ENCODE data around the gene PLXNC1.

PLXNC1 gene

DNA sequence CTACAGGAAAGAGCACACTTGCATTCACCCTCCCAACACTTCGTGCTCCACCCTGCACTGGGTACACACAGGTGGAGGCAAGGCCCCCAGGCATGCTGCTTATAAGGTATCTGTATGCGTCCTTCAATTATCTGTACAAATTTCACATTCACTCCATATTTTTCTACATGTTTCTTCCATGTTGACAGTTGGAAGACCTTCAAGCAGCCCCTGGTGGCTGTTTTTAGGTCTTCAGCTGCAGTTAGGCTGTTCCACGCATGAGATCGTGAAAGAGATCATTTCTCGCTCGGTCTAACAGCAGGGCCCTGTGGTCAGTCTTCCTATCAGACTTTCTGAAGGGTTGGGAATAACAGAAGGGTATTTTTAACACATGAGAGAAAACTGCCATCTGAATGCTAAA lies 47.1 kb downstream of the PLXNC1 start:
- Mint-ChIP-seq H3K9me3 (peaks cover 0 to 23% of the 10 kb centered on the region in 2 donors), H3K27ac (no peak overlapping the region), H3K4me3 (no peak overlapping the region), H3K27me3 (no peaks in the 10 kb centered on the region), H3K4me1 (peaks cover 25% of the 10 kb centered on the region)
- no peak for ATAC-seq
- no peak for DNase-seq

DNA sequence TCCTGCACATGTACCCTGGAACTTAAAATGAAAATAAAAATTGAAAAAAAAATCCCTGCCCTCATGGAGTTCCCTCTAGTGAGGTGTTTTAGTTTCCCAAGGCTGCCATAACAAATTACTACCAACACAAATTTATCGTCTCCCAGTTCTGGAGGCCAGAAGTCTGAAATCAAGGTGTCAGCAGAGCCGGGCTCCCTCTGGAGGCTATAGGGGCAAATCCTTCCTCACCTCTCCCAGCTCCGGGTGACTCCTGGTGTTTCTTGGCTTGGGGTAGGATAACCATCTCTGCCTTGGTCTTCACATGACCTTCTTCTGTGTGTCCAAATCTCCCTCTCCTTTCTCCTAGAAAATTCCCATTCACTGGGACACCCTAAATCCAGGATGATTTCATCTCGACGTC lies 50.1 kb downstream of the PLXNC1 start:
- no peaks in the 10 kb centered on the region for H3K27me3 Mint-ChIP-seq
- H3K4me3 Mint-ChIP-seq = no peak overlapping the region
- ATAC-seq = no peak
- H3K4me1 Mint-ChIP-seq = peaks cover 30% of the 10 kb centered on the region
- peaks cover 0 to 5% of the 10 kb centered on the region in 2 donors for H3K9me3 Mint-ChIP-seq
- no peak overlapping the region for H3K27ac Mint-ChIP-seq
- no peak for DNase-seq

DNA sequence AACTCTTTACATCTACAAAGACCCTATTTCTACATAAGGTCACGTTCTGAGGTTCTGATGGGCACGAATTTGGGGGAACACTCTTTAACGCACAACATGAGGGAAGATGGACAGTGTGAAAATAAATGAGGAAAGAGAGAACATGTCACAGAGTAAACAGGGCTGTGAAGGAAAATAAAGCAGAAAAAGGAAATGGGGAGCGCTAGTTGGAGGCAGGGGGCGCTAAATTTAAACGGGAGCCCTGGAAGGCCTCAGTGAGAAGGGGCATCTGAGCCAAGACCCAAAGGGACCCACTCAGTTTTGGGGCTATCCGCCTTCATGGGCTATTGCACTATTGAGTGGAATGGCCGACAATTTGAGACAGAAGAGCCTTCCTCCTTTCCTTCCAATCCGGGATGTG lies 50.5 kb downstream of the PLXNC1 start:
- Mint-ChIP-seq H3K4me1 (peaks cover 31% of the 10 kb centered on the region), H3K27ac (no peak overlapping the region), H3K4me3 (no peak overlapping the region), H3K27me3 (no peaks in the 10 kb centered on the region), H3K9me3 (peaks cover 0 to under 1% of the 10 kb centered on the region in 2 donors)
- DNase-seq (no peak), ATAC-seq (no peak)

DNA sequence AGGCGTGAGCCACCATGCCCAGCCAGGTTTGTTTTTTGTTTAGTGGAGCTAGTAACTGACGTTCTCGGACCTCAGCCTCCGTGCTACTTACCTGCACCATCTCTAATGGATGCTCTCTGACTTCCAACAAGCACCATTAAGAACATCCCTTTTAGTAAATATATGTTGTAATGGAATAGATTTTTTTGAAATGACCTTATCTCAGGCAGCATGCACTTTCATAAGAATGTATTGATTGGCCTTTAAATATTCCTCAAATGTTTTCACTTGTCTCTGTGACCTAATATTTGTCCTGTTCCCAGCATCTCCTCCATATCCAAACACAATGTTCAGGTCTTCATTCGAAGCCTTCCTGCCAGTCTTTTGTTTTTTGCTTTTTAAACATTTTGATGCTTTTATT lies 51.7 kb downstream of the PLXNC1 start:
- Mint-ChIP-seq H3K27me3 (no peaks in the 10 kb centered on the region), H3K27ac (peak overlapping the region in 1 of 2 donors; percentile 45), H3K9me3 (no peaks in the 10 kb centered on the region), H3K4me1 (peaks cover 41% of the 10 kb centered on the region), H3K4me3 (no peak overlapping the region)
- DNase-seq (no peak), ATAC-seq (no peak)

DNA sequence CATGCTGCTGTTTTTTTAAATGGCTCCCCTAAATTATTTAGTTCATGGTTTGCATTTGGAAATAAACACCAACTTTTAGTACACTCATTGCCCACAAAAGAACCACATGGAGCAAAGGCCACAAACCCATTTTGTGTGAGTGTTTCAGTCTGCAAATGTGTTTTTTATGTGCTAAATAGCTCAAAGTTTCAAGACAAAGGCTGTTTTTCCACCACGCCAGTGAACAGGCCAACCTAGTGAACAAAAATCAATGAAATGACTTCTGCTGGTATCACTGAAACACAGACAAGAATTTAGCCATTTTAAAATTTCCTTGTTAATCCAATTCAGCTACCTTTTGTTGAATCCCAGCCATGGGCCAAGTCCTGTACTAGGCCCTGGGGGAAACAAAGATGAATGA lies 52.3 kb downstream of the PLXNC1 start:
- H3K4me3 Mint-ChIP-seq = no peak overlapping the region
- DNase-seq (no peak), ATAC-seq (no peak)
- no peaks in the 10 kb centered on the region for H3K9me3 Mint-ChIP-seq
- H3K4me1 Mint-ChIP-seq = peaks cover 40% of the 10 kb centered on the region
- H3K27me3 Mint-ChIP-seq = no peaks in the 10 kb centered on the region
- no peak overlapping the region for H3K27ac Mint-ChIP-seq

DNA sequence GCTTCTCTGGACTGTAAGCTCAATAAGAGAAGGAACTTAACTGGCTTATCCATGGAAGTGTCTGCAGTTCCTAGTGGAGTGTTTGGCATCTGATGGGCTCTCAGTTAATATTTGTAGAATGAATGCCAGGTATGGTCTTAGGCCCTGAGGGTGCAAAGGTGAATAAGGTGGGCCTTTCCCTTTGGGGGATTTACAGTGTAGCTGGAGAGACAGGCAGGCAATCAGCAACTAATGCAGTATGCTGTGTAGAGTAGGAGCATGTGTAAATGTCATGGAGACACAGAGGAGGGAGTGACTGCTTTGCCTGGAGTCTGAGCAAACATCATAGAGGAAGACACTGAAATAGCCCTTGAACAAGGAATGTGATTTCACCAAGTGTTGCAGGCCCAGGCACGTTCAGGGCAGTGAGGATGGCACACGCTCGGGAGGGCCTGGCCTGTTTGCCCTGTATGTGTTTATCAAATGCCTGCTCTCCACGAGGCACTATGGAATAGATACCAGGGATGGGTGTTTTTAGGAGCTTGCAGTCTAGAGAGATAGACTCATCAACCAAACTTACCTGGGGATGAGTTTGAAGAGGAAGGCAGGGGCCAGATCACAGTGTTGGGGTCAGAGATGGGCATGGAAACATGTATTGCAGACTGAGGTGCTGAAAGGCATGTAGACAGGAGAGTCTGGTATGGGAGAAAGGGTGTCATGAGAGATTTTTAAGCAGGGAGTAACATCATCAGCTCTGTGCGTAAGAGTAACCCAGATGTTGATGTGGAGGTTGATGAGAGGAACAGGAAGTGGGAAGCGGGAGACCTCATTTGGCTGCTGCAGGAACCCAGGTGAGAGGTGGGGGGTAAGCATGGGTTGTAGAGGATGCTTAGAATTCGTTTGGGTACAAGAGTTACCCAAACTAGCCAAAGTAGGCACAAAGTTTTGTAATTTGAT lies 54.1 kb downstream of the PLXNC1 start:
- no peaks in the 10 kb centered on the region for H3K27me3 Mint-ChIP-seq
- peak overlapping the region; percentile 30 to 49 for H3K4me3 Mint-ChIP-seq
- no peaks in the 10 kb centered on the region for H3K9me3 Mint-ChIP-seq
- ATAC-seq (peak; percentile 40), DNase-seq (no peak)
- H3K27ac Mint-ChIP-seq = peak overlapping the region in 1 of 2 donors; percentile 11
- H3K4me1 Mint-ChIP-seq = peaks cover 59% of the 10 kb centered on the region

DNA sequence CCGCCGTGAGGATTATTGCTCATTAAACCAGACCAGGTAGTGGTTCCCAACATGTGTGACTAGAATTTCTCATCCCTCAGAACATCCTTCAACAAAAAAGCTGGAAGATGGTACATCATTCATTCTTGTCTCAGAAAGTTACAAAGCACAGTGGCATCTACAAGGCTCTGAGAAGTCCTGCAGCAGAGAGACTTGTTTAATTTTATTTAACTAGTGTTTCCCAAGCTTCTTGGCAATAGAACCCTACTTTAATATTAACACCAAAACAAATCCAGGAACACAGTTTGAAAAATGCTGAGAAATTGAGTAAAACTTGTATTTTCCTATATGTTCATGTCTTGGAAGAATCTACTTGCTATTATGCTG lies 54.8 kb downstream of the PLXNC1 start:
- no peak overlapping the region for H3K27ac Mint-ChIP-seq
- DNase-seq (no peak), ATAC-seq (no peak)
- peaks cover 65% of the 10 kb centered on the region for H3K4me1 Mint-ChIP-seq
- H3K27me3 Mint-ChIP-seq = no peaks in the 10 kb centered on the region
- no peaks in the 10 kb centered on the region for H3K9me3 Mint-ChIP-seq
- H3K4me3 Mint-ChIP-seq = peak overlapping the region in 1 of 2 donors; percentile 49

DNA sequence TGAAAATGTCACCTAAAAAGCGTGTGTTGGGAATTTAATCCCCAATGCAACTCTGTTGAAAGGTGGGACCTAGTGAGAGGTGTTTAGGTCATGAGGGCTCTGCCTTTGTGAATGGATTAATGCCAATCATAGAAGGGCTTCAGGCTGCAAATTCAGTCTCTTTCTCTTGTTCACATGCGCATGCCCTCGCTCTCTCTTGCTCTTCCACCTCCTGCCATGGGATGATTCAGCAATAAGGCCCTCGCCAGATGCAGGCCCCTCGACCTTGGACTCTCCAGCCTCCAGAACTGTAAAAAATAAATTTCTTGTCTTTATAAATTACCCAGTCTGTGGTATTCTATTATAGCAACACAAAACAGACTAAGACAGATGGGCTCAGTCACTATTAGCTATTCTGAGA lies 55.4 kb downstream of the PLXNC1 start:
- ATAC-seq = no peak

DNA sequence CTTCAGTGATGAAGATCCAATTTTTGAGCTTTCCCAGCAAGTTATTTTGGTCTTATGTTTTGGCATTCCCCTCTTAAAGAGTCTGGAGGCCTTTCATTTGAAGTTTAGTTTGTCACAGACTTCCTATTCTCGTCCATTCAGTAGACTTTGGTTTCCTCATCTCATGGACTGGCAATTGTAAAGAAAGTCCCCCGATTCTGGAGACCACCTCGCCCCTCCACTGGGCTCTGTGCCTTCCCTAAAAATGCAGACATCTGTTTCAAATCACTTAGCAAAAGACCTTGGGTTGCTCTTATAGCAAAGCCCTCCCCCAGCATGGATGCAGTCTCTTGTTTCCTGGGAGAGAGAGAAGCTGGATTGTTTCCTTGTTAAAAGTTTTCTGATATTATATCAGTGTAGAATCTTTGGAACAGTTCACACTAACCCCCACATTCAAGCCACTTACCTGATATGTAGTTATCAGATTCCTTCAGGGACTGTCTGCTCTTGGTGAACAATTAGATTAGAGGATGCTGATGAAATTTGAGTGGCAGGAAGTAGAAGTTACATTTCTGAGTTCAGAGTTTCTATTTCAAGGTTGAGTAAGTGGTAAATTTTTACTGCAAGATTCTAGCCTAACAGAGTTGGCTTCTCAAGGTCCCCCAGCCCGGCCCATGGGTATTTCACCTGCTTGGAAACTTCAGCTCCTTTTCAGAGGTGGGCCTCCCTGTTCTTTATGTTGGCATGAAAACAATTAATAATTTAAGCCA lies 56.3 kb downstream of the PLXNC1 start:
- peak in 1 of 2 donors; percentile 44 for DNase-seq

More for the DNA sequence above, 55.4 kb downstream of the PLXNC1 start:
- Mint-ChIP-seq H3K27me3 (no peaks in the 10 kb centered on the region), H3K4me3 (peak overlapping the region; percentile 58 to 93), H3K27ac (peak overlapping the region; percentile 48 to 51), H3K9me3 (no peaks in the 10 kb centered on the region), H3K4me1 (peaks cover 71% of the 10 kb centered on the region)
- DNase-seq = no peak

DNA sequence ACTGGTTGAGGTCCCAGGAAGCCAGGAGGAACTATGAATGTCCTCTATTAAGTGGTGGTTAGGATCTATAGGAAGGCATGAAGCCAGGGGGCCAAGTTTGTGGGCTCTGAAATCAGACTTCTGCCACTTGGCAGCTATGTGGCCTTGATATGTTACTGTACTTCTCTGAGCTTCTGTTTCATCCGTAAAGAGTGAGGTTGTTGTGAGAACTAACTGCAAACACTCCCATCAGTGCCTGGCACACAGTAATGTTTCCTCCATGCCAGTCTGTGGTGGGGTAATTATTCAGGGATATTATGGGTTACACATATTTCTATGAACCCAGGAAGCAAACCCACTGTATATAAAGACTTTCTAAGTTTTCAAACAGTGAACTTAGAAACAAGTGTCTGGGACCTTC lies 57.4 kb downstream of the PLXNC1 start:
- no peaks in the 10 kb centered on the region for H3K27me3 Mint-ChIP-seq
- no peaks in the 10 kb centered on the region for H3K9me3 Mint-ChIP-seq
- peak in 1 of 2 donors; percentile 29 for DNase-seq
- peak; percentile 45 for ATAC-seq
- peak overlapping the region; percentile 23 to 98 for H3K27ac Mint-ChIP-seq
- H3K4me1 Mint-ChIP-seq = peaks cover 74% of the 10 kb centered on the region
- peak overlapping the region; percentile 57 to 93 for H3K4me3 Mint-ChIP-seq

More for the DNA sequence above, 56.3 kb downstream of the PLXNC1 start:
- Mint-ChIP-seq H3K27me3 (no peaks in the 10 kb centered on the region), H3K4me1 (peaks cover 80% of the 10 kb centered on the region), H3K4me3 (peak overlapping the region; percentile 80 to 93), H3K9me3 (no peaks in the 10 kb centered on the region), H3K27ac (peak overlapping the region; percentile 94 to 98)
- peak; percentile 47 for ATAC-seq

DNA sequence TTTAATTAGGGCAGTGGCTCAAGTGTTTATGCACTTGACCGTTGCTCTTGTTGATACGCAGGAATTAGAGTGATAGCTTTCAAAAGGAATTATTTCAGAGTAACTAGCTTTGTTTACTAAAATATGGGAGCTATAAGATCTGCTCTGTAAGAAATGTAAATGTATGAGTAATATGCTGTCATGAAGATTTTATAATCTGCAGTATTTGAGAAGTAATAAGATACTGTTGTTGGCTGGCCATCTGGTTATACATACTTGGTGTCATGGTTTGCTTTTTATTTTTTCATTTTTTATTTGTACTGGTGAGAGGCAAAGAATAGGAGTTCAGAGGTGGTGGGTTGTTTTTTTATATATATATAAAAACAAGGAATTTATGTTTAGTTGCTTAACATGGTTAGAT lies 58.5 kb downstream of the PLXNC1 start:
- H3K4me3 Mint-ChIP-seq = peak overlapping the region; percentile 57 to 93
- no peak for DNase-seq
- peaks cover 80% of the 10 kb centered on the region for H3K4me1 Mint-ChIP-seq
- H3K27me3 Mint-ChIP-seq = no peaks in the 10 kb centered on the region
- peaks cover 0 to 4% of the 10 kb centered on the region in 2 donors for H3K9me3 Mint-ChIP-seq
- peak overlapping the region in 1 of 2 donors; percentile 98 for H3K27ac Mint-ChIP-seq
- no peak for ATAC-seq

DNA sequence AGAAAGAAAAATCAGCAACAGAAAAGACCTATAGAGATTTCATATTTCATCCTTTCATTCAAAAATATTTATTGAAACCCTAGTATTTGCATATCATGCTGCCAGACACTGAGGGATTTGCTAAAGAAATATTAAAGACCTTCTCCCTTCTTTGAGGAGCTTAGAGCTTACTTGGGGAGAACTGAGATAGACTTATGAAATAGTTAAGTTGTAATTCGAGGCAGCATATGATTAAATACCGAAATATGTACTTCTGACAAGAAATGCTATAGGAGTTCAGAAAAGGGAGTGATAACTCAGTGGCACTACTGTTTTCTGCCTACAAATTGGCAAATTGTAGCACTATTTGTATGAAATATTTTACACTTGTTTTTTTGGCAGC lies 59.1 kb downstream of the PLXNC1 start:
- Mint-ChIP-seq H3K4me3 (peak overlapping the region; percentile 66 to 93), H3K27me3 (no peaks in the 10 kb centered on the region), H3K27ac (peak overlapping the region; percentile 98), H3K4me1 (peaks cover 74% of the 10 kb centered on the region), H3K9me3 (peaks cover 0 to 4% of the 10 kb centered on the region in 2 donors)
- DNase-seq = no peak
- no peak for ATAC-seq

DNA sequence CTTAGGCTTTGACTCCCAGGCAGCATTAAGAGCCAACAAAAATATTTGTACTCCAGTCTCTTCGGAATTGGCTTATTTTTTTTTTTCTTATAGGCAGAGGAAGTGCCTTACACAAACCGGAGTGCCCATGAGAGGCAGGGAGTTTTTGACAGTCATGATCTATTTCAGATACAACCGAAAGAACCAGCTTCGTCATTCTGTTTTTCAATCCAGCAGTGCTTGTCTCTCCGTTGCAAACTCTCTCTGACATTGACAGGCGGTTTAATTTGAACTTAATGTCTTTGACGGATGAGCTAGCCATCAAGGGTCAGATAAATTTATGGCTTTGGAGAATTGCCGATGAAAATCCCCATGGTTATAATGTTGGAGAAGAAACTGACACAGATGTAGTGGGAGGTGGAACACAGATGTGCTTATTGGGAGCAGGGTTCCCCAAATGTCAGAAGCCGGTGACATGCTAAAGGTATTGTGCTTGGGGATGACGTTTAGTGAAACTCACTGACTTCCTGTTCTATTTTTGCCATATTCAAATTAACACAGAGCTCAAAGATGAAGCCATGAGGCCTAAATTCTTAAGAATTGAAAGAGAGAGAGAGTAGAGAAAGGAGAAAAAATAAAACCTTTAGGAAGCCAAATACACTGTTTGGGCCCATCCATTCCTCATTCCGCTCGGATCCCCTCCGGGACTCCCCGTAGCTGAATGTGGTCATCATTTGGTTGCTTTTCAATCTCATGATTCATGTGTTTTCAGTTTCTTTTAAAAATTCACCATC lies 59.7 kb downstream of the PLXNC1 start:
- DNase-seq (peak; percentile 54 to 56), ATAC-seq (peak; percentile 82)
- Mint-ChIP-seq H3K27ac (peak overlapping the region; percentile 96 to 98), H3K4me1 (peaks cover 68% of the 10 kb centered on the region), H3K27me3 (no peaks in the 10 kb centered on the region), H3K4me3 (peak overlapping the region; percentile 66 to 93), H3K9me3 (peaks cover 0 to 4% of the 10 kb centered on the region in 2 donors)

DNA sequence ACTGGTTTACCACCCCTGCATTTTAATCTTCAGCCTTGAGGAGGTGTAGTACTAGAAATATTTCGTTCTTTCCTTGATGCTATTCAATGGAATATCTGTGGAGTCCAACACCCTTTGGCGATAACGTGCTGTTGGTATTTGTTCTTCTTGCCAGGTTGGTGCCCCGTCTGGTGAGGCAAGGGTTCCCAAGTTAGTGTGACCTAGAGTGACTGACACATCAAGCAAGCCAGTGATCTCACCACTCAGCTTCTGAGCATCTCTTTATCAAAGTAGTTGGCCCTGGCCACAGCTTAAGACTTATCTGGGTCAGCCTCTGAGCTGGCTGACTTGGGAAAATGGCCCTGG lies 60.2 kb downstream of the PLXNC1 start:
- H3K4me1 Mint-ChIP-seq = peaks cover 63% of the 10 kb centered on the region
- peak; percentile 65 for ATAC-seq
- H3K27me3 Mint-ChIP-seq = no peaks in the 10 kb centered on the region
- peak overlapping the region; percentile 96 to 98 for H3K27ac Mint-ChIP-seq
- peak overlapping the region; percentile 66 to 93 for H3K4me3 Mint-ChIP-seq
- H3K9me3 Mint-ChIP-seq = peaks cover 0 to 4% of the 10 kb centered on the region in 2 donors
- peak in 1 of 2 donors; percentile 52 for DNase-seq

DNA sequence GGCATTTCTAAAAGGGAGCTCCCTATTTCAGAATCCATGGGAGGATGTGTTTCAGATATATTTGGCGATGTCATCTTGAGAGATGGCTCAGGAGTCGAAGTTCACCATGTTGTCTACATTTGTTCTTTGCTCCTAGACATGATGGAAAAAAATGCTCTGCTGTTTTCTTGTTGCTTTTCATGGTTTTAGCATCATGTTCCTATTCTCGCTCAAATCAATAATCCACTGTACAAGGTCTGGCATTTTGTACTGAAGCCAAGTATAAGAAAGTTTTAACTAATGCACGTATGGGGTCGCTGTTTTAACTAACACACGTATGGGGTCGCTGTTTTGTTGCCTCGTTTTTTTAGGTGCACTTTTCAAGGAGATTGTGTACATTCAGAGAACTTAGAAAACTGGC lies 60.9 kb downstream of the PLXNC1 start:
- DNase-seq (no peak), ATAC-seq (no peak)
- H3K27me3 Mint-ChIP-seq = no peaks in the 10 kb centered on the region
- H3K27ac Mint-ChIP-seq = peak overlapping the region in 1 of 2 donors; percentile 79
- no peak overlapping the region for H3K4me3 Mint-ChIP-seq
- peaks cover 56% of the 10 kb centered on the region for H3K4me1 Mint-ChIP-seq
- H3K9me3 Mint-ChIP-seq = peaks cover 0 to 4% of the 10 kb centered on the region in 2 donors

Data from stimulated activated naive CD8-positive, alpha-beta T cell treated with anti-CD3 and anti-CD28 coated beads, Interleukin-15, amount 100 ng/mL, for 72 hours (primary cell).